Inflammatory macrophage treated with lipopolysaccharide for 4 hours (primary cell): ENCODE results near the gene NUCKS1.

Experiments
- DNase-seq: peaks from one replicate; pipeline ENCODE4 v3.0.0-alpha.2; 2020

The NUCKS1 gene

GRCh38 chr1:205698921-205699320 is 51.1 kb downstream of the NUCKS1 start:
- no peak for DNase-seq

- no peak for DNase-seq
Observed at GRCh38 chr1:205693421-205693991, 56.5 kb downstream of the NUCKS1 start.

GRCh38 chr1:205692423-205692822 is 57.6 kb downstream of the NUCKS1 start:
- DNase-seq, result no peak

- no peak for DNase-seq
Observed at GRCh38 chr1:205690122-205690756, 59.7 kb downstream of the NUCKS1 start.

GRCh38 chr1:205689479-205689878 is 60.5 kb downstream of the NUCKS1 start:
- DNase-seq, result no peak

- DNase-seq, result peak; percentile 33
Observed at GRCh38 chr1:205688171-205689080, 61.6 kb downstream of the NUCKS1 start.

- DNase-seq, result no peak
Observed at GRCh38 chr1:205687242-205687641, 62.7 kb downstream of the NUCKS1 start.

- DNase-seq, result no peak
Observed at GRCh38 chr1:205681364-205681763, 68.6 kb downstream of the NUCKS1 start.

GRCh38 chr1:205680073-205680851 is 69.7 kb downstream of the NUCKS1 start, which contains the start of gene SLC45A3:
SLC45A3 (minus strand) TSS chr1:205680509; CDS start chr1:205664656, 15,853 bp downstream.
- DNase-seq, result no peak

GRCh38 chr1:205678286-205679111 is 71.5 kb downstream of the NUCKS1 start:
- DNase-seq, result no peak

- DNase-seq, result no peak
Observed at GRCh38 chr1:205677167-205677566, 72.8 kb downstream of the NUCKS1 start.

- no peak for DNase-seq
Observed at GRCh38 chr1:205676597-205676996, 73.4 kb downstream of the NUCKS1 start.

GRCh38 chr1:205676002-205676401 is 74.0 kb downstream of the NUCKS1 start:
- no peak for DNase-seq

- no peak for DNase-seq
Observed at GRCh38 chr1:205675247-205675646, 74.7 kb downstream of the NUCKS1 start.

GRCh38 chr1:205672970-205673369 is 77.0 kb downstream of the NUCKS1 start:
- DNase-seq, result no peak

GRCh38 chr1:205672395-205672889 is 77.5 kb downstream of the NUCKS1 start:
- no peak for DNase-seq

- DNase-seq, result no peak
Observed at GRCh38 chr1:205670611-205671430, 79.2 kb downstream of the NUCKS1 start.

- no peak for DNase-seq
Observed at GRCh38 chr1:205670150-205670446, 79.9 kb downstream of the NUCKS1 start.

GRCh38 chr1:205669341-205670149 is 80.4 kb downstream of the NUCKS1 start:
- DNase-seq, result peak; percentile 59

- DNase-seq, result peak; percentile 43
Observed at GRCh38 chr1:205668951-205669340, 81.0 kb downstream of the NUCKS1 start.
